ENCODE data around the gene TPST2. TPM values are rescaled to one million over a fixed set of nuclear protein-coding genes. Genes with fewer than 3 reads are reported as not detected.

The TPST2 gene
- total and polyA plus RNA-seq, 3 donors from 2014 or later, result 32.8 to 218 (median 169) TPM

- intact Hi-C loops (cut with DNase I; ENCODE audit: low total_unique reads), result no loop called here
- 84 to 87% methylated on average over 4 of the region's 4 CpGs for WGBS, 2 donors
- TF ChIP-seq, protein P1, sequence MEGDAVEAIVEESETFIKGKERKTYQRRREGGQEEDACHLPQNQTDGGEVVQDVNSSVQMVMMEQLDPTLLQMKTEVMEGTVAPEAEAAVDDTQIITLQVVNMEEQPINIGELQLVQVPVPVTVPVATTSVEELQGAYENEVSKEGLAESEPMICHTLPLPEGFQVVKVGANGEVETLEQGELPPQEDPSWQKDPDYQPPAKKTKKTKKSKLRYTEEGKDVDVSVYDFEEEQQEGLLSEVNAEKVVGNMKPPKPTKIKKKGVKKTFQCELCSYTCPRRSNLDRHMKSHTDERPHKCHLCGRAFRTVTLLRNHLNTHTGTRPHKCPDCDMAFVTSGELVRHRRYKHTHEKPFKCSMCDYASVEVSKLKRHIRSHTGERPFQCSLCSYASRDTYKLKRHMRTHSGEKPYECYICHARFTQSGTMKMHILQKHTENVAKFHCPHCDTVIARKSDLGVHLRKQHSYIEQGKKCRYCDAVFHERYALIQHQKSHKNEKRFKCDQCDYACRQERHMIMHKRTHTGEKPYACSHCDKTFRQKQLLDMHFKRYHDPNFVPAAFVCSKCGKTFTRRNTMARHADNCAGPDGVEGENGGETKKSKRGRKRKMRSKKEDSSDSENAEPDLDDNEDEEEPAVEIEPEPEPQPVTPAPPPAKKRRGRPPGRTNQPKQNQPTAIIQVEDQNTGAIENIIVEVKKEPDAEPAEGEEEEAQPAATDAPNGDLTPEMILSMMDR (IDR thresholded peaks at IDR 0.05), result no peak
- no peak for TF ChIP-seq POLR2A (IDR thresholded peaks at IDR 0.05)
- no peak overlapping the region for H3K27ac ChIP-seq
- no peaks in the 10 kb centered on the region for H3K27me3 ChIP-seq
- no peaks in the 10 kb centered on the region for H3K4me1 ChIP-seq
- no peaks in the 10 kb centered on the region for H3K36me3 ChIP-seq (ENCODE audit: low read depth, missing control alignments)
- no peak for DNase-seq
- no peaks in the 10 kb centered on the region for H3K9me3 ChIP-seq
- H3K4me3 ChIP-seq, result no peak overlapping the region
Observed at GRCh38 chr22:26592421-26592891, 2.5 kb upstream of the TPST2 start.

GRCh38 chr22:26589367-26589844 is 526 bp downstream of the TPST2 start:
- no peak for TF ChIP-seq POLR2A (IDR thresholded peaks at IDR 0.05)
- TF ChIP-seq, protein P1 (IDR thresholded peaks at IDR 0.05), result no peak
- DNase-seq, result peak; percentile 38
- Histone ChIP-seq H3K4me3 (peak overlapping the region; percentile 87 to 89), H3K36me3 (ENCODE audit: low read depth, missing control alignments) (no peaks in the 10 kb centered on the region), H3K4me1 (peaks cover 10% of the 10 kb centered on the region), H3K27ac (peak overlapping the region; percentile 84 to 88), H3K9me3 (no peaks in the 10 kb centered on the region), H3K27me3 (no peaks in the 10 kb centered on the region)
- intact Hi-C loops (cut with DNase I; ENCODE audit: low total_unique reads), result no loop called here
- WGBS, 2 donors, result 0 to 1% methylated on average over 25 to 28 of the region's 44 CpGs

- H3K27me3 ChIP-seq, result no peaks in the 10 kb centered on the region
- no peaks in the 10 kb centered on the region for H3K36me3 ChIP-seq (ENCODE audit: low read depth, missing control alignments)
- peak overlapping the region; percentile 84 to 88 for H3K27ac ChIP-seq
- intact Hi-C loops (cut with DNase I; ENCODE audit: low total_unique reads), result no loop called here
- peak overlapping the region; percentile 87 to 89 for H3K4me3 ChIP-seq
- no peaks in the 10 kb centered on the region for H3K9me3 ChIP-seq
- peaks cover 15% of the 10 kb centered on the region for H3K4me1 ChIP-seq
- TF ChIP-seq, protein P1 (IDR thresholded peaks at IDR 0.05), result no peak
- no peak for TF ChIP-seq POLR2A (IDR thresholded peaks at IDR 0.05)
- no peak for DNase-seq
- 47 to 60% methylated on average over 11 to 14 of the region's 14 CpGs for WGBS, 2 donors
Observed at GRCh38 chr22:26588729-26589366, 1.1 kb downstream of the TPST2 start.

DNA sequence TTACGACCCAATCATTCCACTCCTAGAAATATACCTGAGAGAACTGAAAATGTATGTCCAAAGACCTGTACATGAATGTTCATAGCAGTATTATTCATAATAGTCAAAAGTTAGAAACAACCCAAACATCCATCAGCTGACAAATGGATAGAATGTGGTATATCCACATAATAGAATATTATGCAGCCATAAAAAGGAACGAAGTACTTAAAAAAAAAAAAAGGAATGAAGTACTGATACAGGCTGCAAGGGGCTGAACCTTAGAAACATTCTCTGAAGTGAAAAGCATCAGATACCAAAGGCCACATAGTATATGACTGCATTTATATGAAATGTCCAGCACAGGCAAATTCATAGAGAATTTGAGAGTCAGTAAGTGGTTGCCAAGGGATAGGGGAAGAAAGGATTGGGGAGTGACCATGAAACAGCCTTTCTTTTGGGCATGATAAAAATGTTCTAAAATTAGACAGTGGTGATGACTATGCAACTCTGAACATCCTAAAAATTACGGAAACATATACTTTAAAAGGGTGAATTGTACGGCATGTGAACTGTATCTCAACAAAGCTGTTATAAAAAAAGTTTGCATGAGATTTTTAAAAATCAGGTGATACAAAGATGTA is 1.8 kb downstream of the TPST2 start:
- Histone ChIP-seq H3K4me3 (no peak overlapping the region), H3K36me3 (ENCODE audit: low read depth, missing control alignments) (no peaks in the 10 kb centered on the region), H3K27me3 (no peaks in the 10 kb centered on the region), H3K27ac (no peak overlapping the region), H3K9me3 (no peaks in the 10 kb centered on the region), H3K4me1 (peaks cover 17% of the 10 kb centered on the region)
- DNase-seq, result no peak
- intact Hi-C loops (cut with DNase I; ENCODE audit: low total_unique reads), result no loop called here
- no peak for TF ChIP-seq POLR2A (IDR thresholded peaks at IDR 0.05)
- TF ChIP-seq, protein P1 (IDR thresholded peaks at IDR 0.05), result no peak
- WGBS, 2 donors, result 78 to 85% methylated on average over 4 of the region's 4 CpGs

Measured in testis (tissue), 3 donors.